ENCODE data around the gene TOMM20.
A peak's percentile ranks its signal among the peaks of the same experiment; 100 is the strongest.
"Not testable (repeated sequence)": the region's sequence is repeated elsewhere in the genome, so short reads cannot be mapped to it uniquely, and the experiment has no call there.

TOMM20 gene

GRCh38 chr1:235101558-235102258 is 26.9 kb downstream of the TOMM20 start:
- Histone ChIP-seq H3K9ac (ENCODE audit: low read depth, low read length) (no peak overlapping the region), H3K9me3 (ENCODE audit: control insufficient read depth, insufficient read depth, low read length) (no peaks in the 10 kb centered on the region), H3K27ac (ENCODE audit: low read depth, low read length) (no peak overlapping the region), H3K27me3 (ENCODE audit: control insufficient read depth, insufficient read depth, low read length) (no peaks in the 10 kb centered on the region), H3K36me3 (ENCODE audit: control insufficient read depth, insufficient read depth, low read length) (no peaks in the 10 kb centered on the region), H3K4me3 (ENCODE audit: low read depth, low read length) (no peak overlapping the region), H3K4me1 (ENCODE audit: control insufficient read depth, insufficient read depth, low read length) (0 out of 2 replicates have a peak, but pooled peaks cover 10% of the 10 kb centered on the region)

- Histone ChIP-seq H3K27me3 (ENCODE audit: control insufficient read depth, insufficient read depth, low read length) (no peaks in the 10 kb centered on the region), H3K4me3 (ENCODE audit: low read depth, low read length) (no peak overlapping the region), H3K4me1 (ENCODE audit: control insufficient read depth, insufficient read depth, low read length) (peaks cover 14% of the 10 kb centered on the region; the same call in 1 of the 2 replicates), H3K36me3 (ENCODE audit: control insufficient read depth, insufficient read depth, low read length) (no peaks in the 10 kb centered on the region), H3K9ac (ENCODE audit: low read depth, low read length) (no peak overlapping the region), H3K27ac (ENCODE audit: low read depth, low read length) (no peak overlapping the region), H3K9me3 (ENCODE audit: control insufficient read depth, insufficient read depth, low read length) (no peaks in the 10 kb centered on the region)
Measured at GRCh38 chr1:235100194-235100772, 28.4 kb downstream of the TOMM20 start.

GRCh38 chr1:235098991-235099390 is 29.6 kb downstream of the TOMM20 start:
- no peaks in the 10 kb centered on the region for H3K9me3 ChIP-seq (ENCODE audit: control insufficient read depth, insufficient read depth, low read length)
- peaks cover 7% of the 10 kb centered on the region; the same call in 1 of the 2 replicates for H3K4me1 ChIP-seq (ENCODE audit: control insufficient read depth, insufficient read depth, low read length)
- no peak overlapping the region for H3K27ac ChIP-seq (ENCODE audit: low read depth, low read length)
- no peaks in the 10 kb centered on the region for H3K27me3 ChIP-seq (ENCODE audit: control insufficient read depth, insufficient read depth, low read length)
- H3K36me3 ChIP-seq (ENCODE audit: control insufficient read depth, insufficient read depth, low read length): no peaks in the 10 kb centered on the region
- H3K9ac ChIP-seq (ENCODE audit: low read depth, low read length): no peak overlapping the region
- H3K4me3 ChIP-seq (ENCODE audit: low read depth, low read length): no peak overlapping the region

- no peak overlapping the region for H3K27ac ChIP-seq (ENCODE audit: low read depth, low read length)
- H3K4me3 ChIP-seq (ENCODE audit: low read depth, low read length): no peak overlapping the region
- peaks cover 6% of the 10 kb centered on the region for H3K4me1 ChIP-seq (ENCODE audit: control insufficient read depth, insufficient read depth, low read length)
- no peak overlapping the region for H3K9ac ChIP-seq (ENCODE audit: low read depth, low read length)
- no peaks in the 10 kb centered on the region for H3K9me3 ChIP-seq (ENCODE audit: control insufficient read depth, insufficient read depth, low read length)
- no peaks in the 10 kb centered on the region for H3K36me3 ChIP-seq (ENCODE audit: control insufficient read depth, insufficient read depth, low read length)
- no peaks in the 10 kb centered on the region for H3K27me3 ChIP-seq (ENCODE audit: control insufficient read depth, insufficient read depth, low read length)
Measured at GRCh38 chr1:235098547-235098946, 30.1 kb downstream of the TOMM20 start.

- not testable (repeated sequence) for H3K9me3 ChIP-seq (ENCODE audit: control insufficient read depth, insufficient read depth, low read length); H3K36me3 ChIP-seq (ENCODE audit: control insufficient read depth, insufficient read depth, low read length); H3K4me3 ChIP-seq (ENCODE audit: low read depth, low read length); H3K9ac ChIP-seq (ENCODE audit: low read depth, low read length); H3K27ac ChIP-seq (ENCODE audit: low read depth, low read length); H3K27me3 ChIP-seq (ENCODE audit: control insufficient read depth, insufficient read depth, low read length)
- peaks cover 13% of the 10 kb centered on the region for H3K4me1 ChIP-seq (ENCODE audit: control insufficient read depth, insufficient read depth, low read length)
Measured at GRCh38 chr1:235097501-235097900, 31.1 kb downstream of the TOMM20 start.

GRCh38 chr1:235095938-235096562 is 32.6 kb downstream of the TOMM20 start:
- Histone ChIP-seq H3K9me3 (ENCODE audit: control insufficient read depth, insufficient read depth, low read length) (no peaks in the 10 kb centered on the region), H3K4me3 (ENCODE audit: low read depth, low read length) (no peak overlapping the region), H3K27ac (ENCODE audit: low read depth, low read length) (no peak overlapping the region), H3K9ac (ENCODE audit: low read depth, low read length) (no peak overlapping the region), H3K36me3 (ENCODE audit: control insufficient read depth, insufficient read depth, low read length) (no peaks in the 10 kb centered on the region), H3K4me1 (ENCODE audit: control insufficient read depth, insufficient read depth, low read length) (peaks cover 14% of the 10 kb centered on the region), H3K27me3 (ENCODE audit: control insufficient read depth, insufficient read depth, low read length) (no peaks in the 10 kb centered on the region)

- Histone ChIP-seq H3K4me3 (ENCODE audit: low read depth, low read length) (peak overlapping the region; percentile 43), H3K36me3 (ENCODE audit: control insufficient read depth, insufficient read depth, low read length) (no peaks in the 10 kb centered on the region), H3K4me1 (ENCODE audit: control insufficient read depth, insufficient read depth, low read length) (peaks cover 29% of the 10 kb centered on the region), H3K9me3 (ENCODE audit: control insufficient read depth, insufficient read depth, low read length) (no peaks in the 10 kb centered on the region), H3K9ac (ENCODE audit: low read depth, low read length) (no peak overlapping the region), H3K27me3 (ENCODE audit: control insufficient read depth, insufficient read depth, low read length) (no peaks in the 10 kb centered on the region), H3K27ac (ENCODE audit: low read depth, low read length) (no peak overlapping the region)
Measured at GRCh38 chr1:235093696-235094592, 34.7 kb downstream of the TOMM20 start.

GRCh38 chr1:235093013-235093695 is 35.5 kb downstream of the TOMM20 start:
- Histone ChIP-seq H3K4me3 (ENCODE audit: low read depth, low read length) (peak overlapping the region; percentile 43), H3K4me1 (ENCODE audit: control insufficient read depth, insufficient read depth, low read length) (peaks cover 29% of the 10 kb centered on the region), H3K27ac (ENCODE audit: low read depth, low read length) (no peak overlapping the region), H3K27me3 (ENCODE audit: control insufficient read depth, insufficient read depth, low read length) (no peaks in the 10 kb centered on the region), H3K9me3 (ENCODE audit: control insufficient read depth, insufficient read depth, low read length) (no peaks in the 10 kb centered on the region), H3K36me3 (ENCODE audit: control insufficient read depth, insufficient read depth, low read length) (no peaks in the 10 kb centered on the region), H3K9ac (ENCODE audit: low read depth, low read length) (no peak overlapping the region)

GRCh38 chr1:235092415-235092814 is 36.2 kb downstream of the TOMM20 start:
- peaks cover 29% of the 10 kb centered on the region for H3K4me1 ChIP-seq (ENCODE audit: control insufficient read depth, insufficient read depth, low read length)
- not testable (repeated sequence) for H3K4me3 ChIP-seq (ENCODE audit: low read depth, low read length); H3K36me3 ChIP-seq (ENCODE audit: control insufficient read depth, insufficient read depth, low read length); H3K9ac ChIP-seq (ENCODE audit: low read depth, low read length); H3K27ac ChIP-seq (ENCODE audit: low read depth, low read length); H3K27me3 ChIP-seq (ENCODE audit: control insufficient read depth, insufficient read depth, low read length); H3K9me3 ChIP-seq (ENCODE audit: control insufficient read depth, insufficient read depth, low read length)

GRCh38 chr1:235092045-235092406 is 36.6 kb downstream of the TOMM20 start:
- H3K9ac ChIP-seq (ENCODE audit: low read depth, low read length); H3K27ac ChIP-seq (ENCODE audit: low read depth, low read length); H3K36me3 ChIP-seq (ENCODE audit: control insufficient read depth, insufficient read depth, low read length); H3K9me3 ChIP-seq (ENCODE audit: control insufficient read depth, insufficient read depth, low read length); H3K27me3 ChIP-seq (ENCODE audit: control insufficient read depth, insufficient read depth, low read length); H3K4me3 ChIP-seq (ENCODE audit: low read depth, low read length): not testable (repeated sequence)
- H3K4me1 ChIP-seq (ENCODE audit: control insufficient read depth, insufficient read depth, low read length): peaks cover 29% of the 10 kb centered on the region
